UCSD-AML1 (cell line): ENCODE data around the gene PRKN.

Experiments
- DNase-seq: peaks from one replicate; lab custom pipeline; 2025; ENCODE audit not compliant: unreplicated experiment; lab: John Stamatoyannopoulos, UW

The PRKN gene

DNA sequence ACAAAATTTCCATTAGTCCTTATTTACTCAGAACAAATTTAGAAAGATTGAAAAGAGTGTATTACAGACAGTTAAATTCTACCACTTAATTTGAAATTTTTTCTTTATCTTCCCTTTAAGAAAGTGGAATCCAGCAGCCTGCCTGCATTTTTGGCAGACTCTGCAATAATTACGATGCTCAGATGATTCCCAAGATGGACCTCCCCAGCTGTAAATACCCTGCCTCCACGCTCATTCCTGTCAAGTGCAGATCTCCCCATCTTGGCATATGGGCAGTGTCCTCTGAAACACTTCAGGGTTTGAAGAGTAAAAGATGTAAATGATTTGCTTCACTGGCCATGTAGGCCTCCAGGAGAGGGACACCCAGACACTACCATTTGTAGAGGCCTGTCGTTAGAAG is 471.2 kb downstream of the PRKN start:
- no peak for DNase-seq

DNA sequence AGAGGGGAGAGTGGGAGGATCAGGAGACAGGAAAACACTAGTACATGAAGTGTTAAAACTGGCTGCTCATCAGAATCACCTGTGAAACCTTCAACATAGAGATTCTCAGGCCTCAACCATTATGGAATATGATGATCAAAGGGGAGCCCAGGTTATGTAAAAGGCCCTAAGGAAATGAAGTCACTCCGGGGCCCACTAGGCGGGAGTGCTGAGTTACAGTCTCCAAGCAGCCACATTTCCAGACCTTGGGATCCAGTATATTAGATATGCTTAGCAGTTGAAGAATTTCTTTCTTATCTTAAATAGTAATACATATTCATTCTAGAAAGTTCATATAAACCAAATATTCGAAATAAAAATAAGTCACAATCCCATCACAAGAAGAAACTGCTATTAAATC is 476.3 kb downstream of the PRKN start:
- no peak for DNase-seq

DNA sequence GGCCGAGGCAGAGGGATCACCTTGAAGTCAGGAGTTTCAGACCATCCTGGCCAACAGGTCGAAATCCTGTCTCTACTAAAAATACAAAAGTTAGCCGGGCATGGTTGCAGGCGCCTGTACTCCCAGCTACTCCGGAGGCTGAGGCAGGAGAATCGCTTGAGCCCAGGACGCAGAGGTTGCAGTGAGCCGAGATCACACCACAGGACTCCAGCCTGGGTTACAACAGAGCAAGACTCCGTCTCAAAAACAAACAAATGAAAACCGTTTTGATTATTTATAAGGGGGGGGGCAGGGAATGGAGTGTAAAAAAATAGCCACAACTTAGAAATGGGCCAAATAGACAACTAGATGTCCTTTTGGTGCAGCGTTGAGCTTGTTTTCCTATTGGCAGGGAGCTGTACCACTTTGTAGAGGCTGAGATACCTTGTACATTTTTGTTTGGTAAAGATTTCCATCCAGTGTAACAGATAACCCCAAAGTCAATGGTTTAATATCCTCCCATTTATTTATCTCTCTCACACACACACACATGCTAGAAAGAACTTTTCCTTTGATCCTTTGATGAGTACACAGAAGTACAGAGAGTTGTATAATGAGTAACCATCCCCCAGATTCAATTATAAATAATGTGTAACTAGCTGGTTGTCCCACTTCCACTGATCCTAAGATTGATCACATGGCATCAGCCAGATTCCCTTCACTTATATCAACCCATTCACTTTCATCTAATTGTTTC is 477.5 kb downstream of the PRKN start:
- DNase-seq, result no peak

DNA sequence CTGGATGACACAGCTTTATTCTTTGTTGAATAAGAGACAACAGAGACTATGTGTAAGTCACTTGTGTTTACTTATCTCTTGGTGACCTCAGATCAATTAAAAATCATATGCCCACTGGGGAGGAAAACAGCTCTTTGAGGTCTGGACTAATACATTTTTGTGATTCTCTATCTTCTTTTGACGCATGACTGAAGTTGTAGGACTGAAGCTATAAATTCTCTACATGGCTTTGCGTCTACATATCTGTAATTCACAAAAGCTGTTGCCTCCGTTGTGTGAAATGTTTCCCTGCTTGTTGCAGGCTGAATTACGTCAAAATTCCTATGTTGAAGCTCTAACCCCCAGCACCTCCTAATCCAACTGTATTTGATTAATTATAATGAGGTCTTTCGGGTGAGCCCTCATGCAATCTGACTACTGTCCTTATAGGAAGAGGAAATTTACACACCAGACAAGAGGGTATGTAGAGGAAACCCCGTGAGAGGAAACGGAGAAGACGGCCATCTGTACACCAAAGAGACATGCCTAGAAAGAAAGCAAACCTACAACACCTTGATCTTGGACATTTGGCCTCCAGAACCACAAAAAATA is 481.6 kb downstream of the PRKN start:
- no peak for DNase-seq

DNA sequence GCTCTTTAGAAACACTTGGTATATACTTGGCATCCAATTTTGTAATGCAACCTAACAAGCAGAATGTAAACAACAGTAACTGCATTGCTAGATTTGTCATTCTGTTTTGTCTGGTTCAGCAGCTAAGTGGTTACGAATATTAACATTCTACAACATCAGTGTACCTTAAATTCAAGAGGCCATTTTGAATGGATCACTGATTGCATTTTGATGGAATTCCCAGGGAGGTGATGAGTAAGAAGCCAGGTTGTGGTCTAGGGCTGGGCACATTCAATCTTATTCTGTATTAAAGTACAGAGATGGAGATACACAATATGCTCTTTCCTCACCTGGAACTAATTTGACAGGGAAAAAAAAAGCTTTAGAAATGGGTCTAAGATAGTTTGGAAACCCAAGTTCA is 483.5 kb downstream of the PRKN start:
- no peak for DNase-seq

DNA sequence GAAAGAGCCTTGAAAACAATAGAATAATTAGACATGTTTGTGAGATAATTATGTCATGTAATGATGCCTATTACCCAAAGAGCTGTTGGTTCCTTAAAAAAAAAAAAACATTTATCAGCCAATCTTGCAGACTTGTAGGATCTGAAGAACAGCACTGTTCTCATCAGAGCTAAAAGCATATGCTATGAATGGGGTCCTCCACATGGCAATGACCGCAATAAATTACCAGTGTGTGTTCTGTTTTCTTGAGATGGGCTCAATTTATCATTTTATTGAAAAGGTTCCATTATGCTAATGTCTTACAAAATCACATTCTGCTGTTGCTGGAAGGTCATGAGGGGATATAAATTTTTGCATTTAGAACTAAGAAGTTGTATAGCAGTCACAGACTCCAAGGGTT is 484.7 kb downstream of the PRKN start:
- no peak for DNase-seq

DNA sequence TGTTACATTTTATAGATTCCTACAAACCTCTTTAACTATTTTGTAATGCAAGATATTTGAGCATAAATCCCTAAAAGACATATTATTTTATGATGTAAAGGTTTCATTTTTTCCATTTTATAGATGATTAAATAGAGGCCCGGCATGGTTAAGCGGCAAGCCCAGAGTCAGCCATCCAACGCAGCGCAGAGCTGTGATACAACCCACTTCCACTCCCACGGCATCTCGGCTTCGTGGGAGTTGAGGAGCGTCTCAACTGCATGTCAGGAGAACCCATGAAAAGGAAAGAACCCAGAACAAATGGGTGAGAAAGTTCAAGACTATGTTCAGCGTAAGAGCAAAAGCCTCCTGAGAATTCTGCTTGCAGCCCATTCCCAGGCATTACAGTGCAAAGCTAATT is 488.2 kb downstream of the PRKN start:
- DNase-seq, result no peak

DNA sequence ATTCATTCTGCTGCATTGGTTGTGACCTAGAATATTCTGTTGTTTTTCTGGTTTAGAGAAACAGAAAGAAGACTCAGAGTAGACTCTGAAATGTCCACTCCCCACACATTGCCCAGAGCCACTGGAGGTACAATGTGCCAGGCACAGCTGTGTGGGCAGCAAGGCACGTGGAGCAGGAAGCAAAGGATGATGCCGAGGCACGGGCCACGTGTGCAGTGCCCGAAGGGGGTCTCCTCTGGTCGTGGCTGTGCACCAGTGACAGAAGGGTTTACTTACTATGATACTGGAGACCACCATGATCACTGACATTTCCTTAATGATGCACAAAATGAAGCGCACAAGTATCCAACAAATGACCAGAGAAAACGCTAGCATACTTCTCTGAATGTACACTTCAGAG is 488.9 kb downstream of the PRKN start:
- no peak for DNase-seq

DNA sequence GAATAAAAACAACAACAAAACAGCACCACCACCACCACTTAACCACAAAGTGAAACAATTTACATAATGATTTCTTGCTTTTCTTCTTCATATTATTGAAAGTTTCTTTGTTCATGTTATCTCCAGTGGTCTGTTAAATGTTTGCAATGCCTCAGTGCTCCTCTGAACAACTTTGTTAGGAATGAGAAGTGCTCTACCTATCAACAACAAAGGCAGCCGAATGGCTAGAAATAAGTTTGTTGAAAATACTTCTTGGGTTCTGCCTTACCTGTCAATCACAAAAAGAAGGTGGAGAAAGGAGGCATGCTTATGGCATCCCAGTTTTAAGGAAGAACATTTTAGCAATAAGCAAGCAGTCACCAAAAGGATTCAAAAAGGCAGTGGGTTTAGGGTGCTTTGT is 490.2 kb downstream of the PRKN start:
- no peak for DNase-seq

DNA sequence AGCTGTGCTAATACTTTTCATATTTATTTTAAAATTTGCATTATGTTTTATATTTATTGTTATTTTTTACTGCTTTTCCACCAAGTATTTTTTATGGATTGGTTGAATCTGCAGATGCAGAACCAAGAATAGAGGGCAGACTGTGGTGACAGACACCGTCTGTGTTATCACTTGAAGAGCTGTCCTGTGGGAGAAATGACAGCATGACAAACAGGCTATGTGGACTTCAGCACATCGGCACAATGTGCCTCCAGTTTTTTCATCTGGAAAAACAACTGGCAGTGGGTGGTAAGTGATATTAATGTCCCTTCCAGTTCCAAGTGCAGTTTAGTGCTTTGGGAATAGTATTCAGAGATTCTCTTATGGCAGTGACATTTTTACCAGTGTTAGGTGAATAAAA is 492.9 kb downstream of the PRKN start:
- no peak for DNase-seq

DNA sequence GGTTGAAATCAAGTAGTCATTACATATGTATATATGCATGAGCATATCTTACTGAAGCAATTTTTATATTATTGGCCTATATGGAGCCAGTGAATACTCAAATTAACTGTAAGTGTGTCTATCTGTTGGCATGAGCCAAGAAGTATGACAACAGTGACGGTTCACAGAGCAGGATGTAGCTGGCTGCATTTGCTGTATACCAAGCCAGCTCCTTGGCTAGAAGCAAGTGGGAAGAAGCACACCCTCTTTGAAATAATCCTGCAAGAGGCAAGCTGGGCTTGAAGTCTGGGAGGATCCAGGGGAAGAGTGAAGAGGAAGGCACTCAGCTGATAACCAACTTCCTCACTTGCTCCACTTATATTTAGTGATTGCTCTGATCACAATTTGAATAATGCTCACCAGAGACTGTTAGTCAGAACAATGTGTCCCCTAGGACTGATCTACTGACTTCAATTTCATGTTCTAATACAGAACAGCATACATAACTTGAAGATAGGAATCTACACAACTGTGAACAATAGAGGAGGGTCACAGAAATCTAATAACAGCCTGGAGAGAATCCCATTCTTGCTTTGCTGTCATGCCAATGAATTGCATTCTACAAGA is 497.3 kb downstream of the PRKN start:
- DNase-seq, result no peak

DNA sequence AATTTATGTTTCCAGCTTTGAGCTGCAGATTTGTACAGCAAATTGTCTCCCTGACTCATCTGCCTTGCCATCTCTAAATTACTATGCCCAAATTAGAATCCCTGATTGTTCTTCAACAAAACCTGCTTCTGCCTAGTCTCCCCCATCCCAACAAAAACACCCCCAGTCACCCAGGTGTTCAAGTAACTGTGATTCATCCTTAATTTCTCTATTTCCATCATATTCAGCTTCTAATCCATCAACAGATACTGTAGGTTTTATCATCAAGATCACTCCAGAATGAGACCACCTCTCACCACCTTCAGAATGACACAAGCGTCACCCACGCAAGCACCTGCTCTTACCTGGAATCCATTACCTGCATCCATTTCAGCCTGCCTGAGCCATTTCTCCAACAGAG is 498.5 kb downstream of the PRKN start:
- no peak for DNase-seq

DNA sequence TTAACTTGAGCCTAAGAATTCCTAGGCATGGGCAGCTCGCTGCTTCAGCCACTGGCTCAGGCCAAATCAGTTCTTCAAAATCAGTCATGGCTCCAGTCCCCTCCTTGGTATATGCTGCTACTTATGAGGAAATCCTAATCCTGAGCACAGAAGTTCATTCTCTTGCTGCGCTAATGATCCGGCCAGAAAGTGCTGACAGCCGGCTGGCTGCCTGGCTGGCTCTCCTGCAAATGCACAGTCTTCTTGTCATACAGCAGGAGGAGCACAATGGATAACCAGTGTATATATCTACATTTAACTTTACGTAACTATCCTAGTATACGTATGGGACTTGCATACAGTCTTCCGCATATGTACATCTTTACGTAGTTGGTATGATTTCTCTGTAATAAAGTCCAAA is 500.8 kb downstream of the PRKN start:
- DNase-seq, result no peak

DNA sequence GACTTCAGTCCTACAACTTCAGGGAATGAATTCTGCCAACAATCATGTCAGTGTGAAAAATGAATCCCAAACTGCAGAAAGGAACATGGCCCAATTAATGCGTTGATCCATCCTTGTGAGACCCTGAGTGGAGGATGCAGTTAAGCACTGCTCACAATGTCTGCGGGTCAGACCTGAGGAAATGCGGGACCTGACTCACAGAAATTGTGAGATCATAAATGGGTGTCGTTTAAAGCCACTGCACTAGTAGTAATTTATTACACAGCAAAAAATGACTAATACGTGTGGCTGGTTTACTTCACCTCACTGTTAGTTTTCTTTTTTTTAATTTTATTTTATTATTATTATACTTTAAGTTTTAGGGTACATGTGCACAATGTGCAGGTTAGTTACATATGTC is 505.0 kb downstream of the PRKN start:
- DNase-seq, result no peak

DNA sequence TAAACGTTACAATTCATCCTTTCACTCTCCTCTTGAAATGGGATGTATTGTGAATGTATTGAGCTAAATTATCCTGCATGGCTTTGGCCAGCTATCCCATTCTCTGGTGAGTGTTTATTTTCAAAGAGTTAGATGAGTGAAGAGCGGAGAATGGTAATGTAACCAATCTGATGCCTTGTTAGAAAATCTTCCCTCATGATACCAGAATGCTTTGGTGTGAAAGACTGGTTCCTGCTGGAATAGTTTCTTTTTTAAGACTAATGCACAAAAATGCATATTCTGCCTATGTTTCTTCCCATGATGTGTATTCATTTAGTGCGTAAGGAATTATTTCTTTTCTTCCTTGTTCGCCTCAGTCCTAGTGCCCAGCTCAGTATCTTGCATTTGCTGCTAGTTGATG is 506.7 kb downstream of the PRKN start:
- no peak for DNase-seq

DNA sequence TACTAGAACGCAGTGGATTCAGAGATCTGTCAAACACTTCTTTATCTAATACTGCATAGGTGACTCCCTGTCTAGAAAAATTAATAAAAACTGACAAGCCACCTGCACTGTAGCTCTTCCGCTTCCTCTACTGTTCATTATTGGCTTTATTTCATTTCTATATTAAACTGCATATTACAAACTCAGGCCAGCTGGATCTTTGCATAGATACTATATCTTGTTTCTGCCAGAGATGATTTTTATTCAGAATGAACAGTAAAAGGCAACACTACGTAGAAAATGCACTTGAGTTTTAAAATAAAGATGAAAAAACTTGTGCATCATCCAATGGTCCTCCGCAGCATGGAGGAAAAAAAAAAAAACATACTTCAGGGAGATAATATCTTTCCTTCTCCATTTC is 508.3 kb downstream of the PRKN start:
- no peak for DNase-seq

DNA sequence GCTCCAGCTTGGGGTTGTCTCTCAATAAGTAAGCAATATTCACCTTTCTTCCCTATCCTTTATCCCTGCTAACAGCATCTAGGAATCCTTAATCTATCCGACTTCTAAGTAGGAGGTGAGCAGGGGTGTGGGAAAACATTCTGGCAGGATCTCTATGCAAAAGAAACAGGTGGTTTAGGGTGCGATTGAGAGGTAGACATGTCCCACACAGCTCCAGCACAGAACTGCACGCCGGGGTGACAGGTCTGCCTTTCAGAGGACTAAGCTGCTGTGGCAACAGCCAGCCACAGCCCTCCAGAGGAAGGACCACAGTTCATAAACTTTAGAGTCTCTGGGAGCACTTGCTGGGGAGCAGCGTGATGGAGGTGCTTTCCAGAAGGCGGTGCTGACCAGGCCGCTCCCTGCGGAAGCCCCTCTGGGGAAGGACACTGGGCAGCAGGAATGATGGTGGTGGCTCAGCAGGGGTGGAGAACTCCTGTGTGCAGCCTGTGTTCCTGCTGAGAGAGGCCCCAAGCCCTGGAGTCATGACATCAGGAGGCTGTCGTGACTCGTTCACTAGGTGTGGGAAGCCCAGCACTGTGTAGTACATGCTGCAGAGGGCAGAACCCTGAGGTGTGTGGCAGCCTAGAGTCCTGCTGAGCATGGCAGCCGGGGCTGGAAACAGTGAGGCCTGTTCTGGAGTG is 509.6 kb downstream of the PRKN start:
- DNase-seq, result no peak

DNA sequence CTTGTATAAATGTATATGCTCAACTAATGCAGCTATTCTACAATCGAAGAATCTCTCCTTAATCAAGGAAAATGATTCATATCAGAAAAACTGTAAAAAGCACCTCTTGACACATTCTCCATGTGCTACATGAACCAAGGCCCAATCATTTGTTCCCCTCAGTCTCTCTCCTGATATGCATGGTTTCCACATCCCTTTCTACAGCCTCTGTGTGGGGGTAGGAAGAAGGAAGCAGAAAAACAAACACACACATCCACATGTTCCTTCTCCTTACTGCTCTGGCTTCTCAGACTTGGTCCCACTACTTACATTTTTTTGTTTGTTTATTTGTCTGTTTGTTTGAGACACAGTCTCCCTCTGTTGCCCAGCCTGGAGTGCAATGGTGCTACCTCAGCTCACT is 510.5 kb downstream of the PRKN start:
- DNase-seq, result no peak

DNA sequence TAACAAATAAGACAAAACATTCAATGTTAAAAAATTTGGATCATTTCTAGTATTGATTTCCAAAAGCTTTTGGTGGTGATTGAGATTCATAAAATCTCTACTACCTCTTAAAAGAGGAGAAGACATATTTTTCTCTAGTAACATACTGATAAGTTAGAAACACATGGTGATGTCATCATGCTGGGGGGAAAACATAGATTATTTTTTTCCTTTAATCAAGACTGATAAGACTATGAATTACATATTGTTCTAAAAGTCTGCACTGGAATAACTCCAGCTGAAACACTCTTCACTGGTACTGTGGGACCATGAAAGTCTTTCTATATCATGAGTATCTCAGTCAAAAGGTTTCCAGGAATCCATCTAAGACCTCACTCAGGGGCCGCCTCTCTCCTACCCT is 515.8 kb downstream of the PRKN start:
- DNase-seq, result no peak

DNA sequence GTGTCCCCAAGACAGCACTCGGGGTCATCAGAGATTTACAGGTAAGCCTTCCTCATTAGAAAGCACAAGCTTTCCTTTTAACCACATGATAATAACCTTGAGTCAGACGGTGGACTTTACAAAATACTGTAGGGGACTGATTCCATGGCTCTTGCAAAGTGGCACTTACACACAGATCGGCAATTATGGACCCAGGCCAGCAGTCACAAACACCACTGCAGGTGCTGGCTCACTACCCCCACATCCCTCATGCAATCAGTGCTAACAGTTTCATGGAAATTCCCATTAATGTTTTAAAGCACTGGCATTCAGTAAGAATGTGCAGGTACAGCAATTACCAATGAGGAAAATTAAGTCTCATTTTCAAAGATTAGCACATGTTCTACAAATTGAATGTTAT is 516.5 kb downstream of the PRKN start:
- DNase-seq, result no peak

DNA sequence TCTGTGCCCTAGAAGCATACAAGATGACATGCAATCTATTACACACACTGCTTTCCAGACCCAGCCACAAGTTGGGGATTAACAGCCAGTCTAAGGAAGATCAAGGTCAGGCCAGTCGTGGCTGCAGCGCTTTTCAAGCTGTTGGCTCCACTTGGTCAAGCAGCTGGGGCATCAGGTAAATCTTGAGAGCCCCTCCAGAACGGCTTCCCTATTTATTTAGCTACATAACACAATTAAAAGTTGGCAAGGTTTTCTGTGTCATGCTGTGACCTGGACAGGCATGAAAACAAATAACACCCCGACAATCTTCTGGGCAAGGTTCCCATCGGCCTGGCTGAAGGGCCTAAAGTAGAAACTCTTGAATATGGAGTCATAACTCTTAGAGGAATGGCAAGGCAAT is 524.3 kb downstream of the PRKN start:
- no peak for DNase-seq
